GM18526 (cell line): ENCODE results near the gene C1orf50.

Experiments
- POLR2A ChIP-seq: IDR thresholded peaks from 3 replicates; pipeline ENCODE4 v1.6.1; 2011; ENCODE audit not compliant: insufficient read length; ENCODE audit errors: extremely low read depth

C1orf50 gene

GRCh38 chr1:42806171-42806570 lies 39.1 kb downstream of the C1orf50 start:
- no peak for TF ChIP-seq POLR2A

GRCh38 chr1:42806593-42806992 lies 39.5 kb downstream of the C1orf50 start:
- TF ChIP-seq POLR2A: no peak

- TF ChIP-seq POLR2A: no peak
These were observed 40.1 kb downstream of the C1orf50 start for GRCh38 chr1:42807056-42807668.

GRCh38 chr1:42815941-42816584 lies 49.0 kb downstream of the C1orf50 start:
- TF ChIP-seq POLR2A: no peak

- TF ChIP-seq POLR2A: peak; percentile 68
These were observed 49.8 kb downstream of the C1orf50 start, which contains the start of the genes ERMAP and SVBP for GRCh38 chr1:42816585-42817439. TSS of gene ERMAP (plus strand) at chr1:42817122. CDS start at chr1:42830449, 13,327 bp downstream. TSS of gene SVBP (minus strand) at chr1:42817397. CDS start at chr1:42816544, 853 bp downstream.

- TF ChIP-seq POLR2A: no peak
These were observed 50.4 kb downstream of the C1orf50 start for GRCh38 chr1:42817440-42817767.

- no peak for TF ChIP-seq POLR2A
These were observed 50.9 kb downstream of the C1orf50 start for GRCh38 chr1:42817976-42818375.

- no peak for TF ChIP-seq POLR2A
These were observed 53.8 kb downstream of the C1orf50 start for GRCh38 chr1:42820813-42821212.

- no peak for TF ChIP-seq POLR2A
These were observed 54.6 kb downstream of the C1orf50 start for GRCh38 chr1:42821690-42822089.

GRCh38 chr1:42822800-42823392 lies 55.8 kb downstream of the C1orf50 start:
- TF ChIP-seq POLR2A: no peak

GRCh38 chr1:42824481-42825035 lies 57.5 kb downstream of the C1orf50 start:
- no peak for TF ChIP-seq POLR2A

- no peak for TF ChIP-seq POLR2A
These were observed 58.2 kb downstream of the C1orf50 start for GRCh38 chr1:42825036-42825851.
